ENCODE data around the gene OR5M11. TPM values are rescaled to one million over a fixed set of nuclear protein-coding genes. Genes with fewer than 3 reads are reported as not detected.
"Not testable (repeated sequence)": the region's sequence is repeated elsewhere in the genome, so short reads cannot be mapped to it uniquely, and the experiment has no call there.

The OR5M11 gene
- not detected for total RNA-seq
- long read RNA-seq = 0 reads

DNA sequence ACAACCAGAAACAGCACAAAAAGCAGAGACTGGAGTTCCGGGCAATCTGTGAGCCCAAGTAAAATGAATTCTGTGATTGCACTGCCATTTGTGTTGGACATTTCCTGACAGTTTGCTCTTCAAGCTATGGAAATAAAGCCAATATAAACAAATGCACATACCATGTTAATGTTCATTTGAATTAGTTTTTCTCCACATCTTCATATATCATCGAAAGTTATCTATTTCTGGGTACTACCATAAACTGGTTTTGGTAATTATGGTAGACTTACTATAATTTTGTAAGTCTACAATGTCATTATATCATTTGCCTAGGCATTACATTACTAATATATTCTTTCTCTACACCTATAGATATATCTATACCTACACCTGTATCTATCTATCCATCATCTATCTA is at the start of gene OR5M11:
Gene OR5M11, minus strand, starts transcription at position 101 of the 400 bp plus-strand sequence. Its CDS starts 0 bp downstream, at position 101.
- intact Hi-C loops (cut with DNase I) = no loop called here
- no peak for DNase-seq (ENCODE audit: low spot score)

DNA sequence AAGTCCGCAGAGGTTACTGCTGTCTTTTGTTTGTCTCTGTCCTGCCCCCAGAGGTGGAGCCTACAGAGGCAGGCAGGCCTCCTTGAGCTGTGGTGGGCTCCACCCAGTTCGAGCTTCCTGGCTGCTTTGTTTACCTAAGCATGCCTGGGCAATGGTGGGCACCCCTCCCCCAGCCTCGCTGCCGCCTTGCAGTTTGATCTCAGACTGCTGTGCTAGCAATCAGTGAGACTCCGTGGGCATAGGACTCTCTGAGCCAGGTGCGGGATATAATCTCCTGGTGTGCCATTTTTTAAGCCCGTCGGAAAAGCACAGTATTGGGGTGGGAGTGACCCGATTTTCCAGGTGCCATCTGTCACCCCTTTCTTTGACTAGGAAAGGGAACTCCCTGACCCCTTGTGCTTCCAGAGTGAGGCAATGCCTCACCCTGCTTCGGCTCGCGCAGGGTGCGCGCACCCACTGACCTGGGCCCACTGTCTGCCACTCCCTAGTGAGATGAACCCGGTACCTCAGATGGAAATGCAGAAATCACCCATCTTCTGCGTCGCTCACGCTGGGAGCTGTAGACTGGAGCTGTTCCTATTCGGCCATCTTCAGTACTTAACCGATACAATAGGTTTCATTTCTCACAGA is 49.1 kb upstream of the OR5M11 start:
- DNase-seq (ENCODE audit: low spot score); intact Hi-C loops (cut with DNase I): not testable (repeated sequence)

DNA sequence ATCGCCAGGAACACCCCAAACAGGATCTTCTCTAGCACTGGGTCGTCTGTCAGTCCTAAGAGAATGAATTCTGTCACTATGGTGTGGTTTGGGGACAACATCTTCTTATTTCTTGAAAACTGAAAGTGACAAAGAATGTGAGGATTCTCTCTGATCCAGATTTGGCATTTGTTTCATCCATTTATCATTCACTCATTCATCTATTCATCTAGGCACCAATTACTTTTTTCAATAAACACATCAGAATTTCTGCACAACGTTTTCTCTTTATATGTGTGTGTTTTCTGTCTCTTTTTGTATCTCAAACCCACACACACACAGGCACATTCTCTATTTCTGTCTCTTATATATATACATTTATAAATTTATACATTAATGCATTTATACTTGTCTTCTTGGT is 34.6 kb upstream of the OR5M11 start, which contains the start of gene OR5M10:
Gene OR5M10, minus strand, starts transcription at position 101 of the 400 bp plus-strand sequence. Its CDS starts 0 bp downstream, at position 101.
- intact Hi-C loops (cut with DNase I) = no loop called here
- DNase-seq (ENCODE audit: low spot score) = no peak

DNA sequence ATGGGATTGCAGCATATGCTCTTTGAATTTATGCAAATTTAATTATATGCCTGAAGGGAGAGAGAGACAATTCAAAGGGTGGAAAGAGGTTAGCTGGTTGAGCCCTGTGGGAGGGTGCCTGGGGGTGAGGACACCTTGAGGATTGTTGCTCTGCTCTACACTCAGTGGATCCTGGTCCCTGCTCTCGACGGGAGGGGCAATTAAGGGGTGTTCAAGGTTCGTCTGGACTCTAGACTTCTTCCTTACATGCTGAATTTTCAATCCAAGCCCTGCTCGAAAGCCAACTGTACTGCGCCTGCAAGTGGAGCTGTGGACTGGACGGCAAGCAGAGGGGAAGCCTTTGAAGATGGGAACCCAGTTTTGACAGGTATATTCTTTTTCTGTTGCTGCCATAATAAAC is 15.5 kb upstream of the OR5M11 start:
- DNase-seq (ENCODE audit: low spot score) = no peak
- intact Hi-C loops (cut with DNase I) = no loop called here

DNA sequence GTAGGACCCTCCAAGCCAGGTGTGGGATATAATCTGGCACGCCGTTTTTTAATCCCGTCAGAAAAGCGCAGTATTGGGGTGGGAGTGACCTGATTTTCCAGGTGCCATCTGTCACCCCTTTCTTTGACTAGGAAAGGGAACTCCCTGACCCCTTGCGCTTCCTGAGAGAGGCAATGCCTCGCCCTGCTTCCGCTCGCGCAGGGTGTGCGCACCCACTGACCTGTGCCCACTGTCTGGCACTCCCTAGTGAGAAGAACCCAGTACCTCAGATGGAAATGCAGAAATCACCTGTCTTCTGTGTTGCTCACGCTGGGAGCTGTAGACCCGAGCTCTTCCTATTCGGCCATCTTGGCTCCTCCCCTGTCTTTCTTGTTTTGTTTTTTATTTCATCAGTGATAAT is 11.6 kb upstream of the OR5M11 start:
- DNase-seq (ENCODE audit: low spot score); intact Hi-C loops (cut with DNase I): not testable (repeated sequence)

DNA sequence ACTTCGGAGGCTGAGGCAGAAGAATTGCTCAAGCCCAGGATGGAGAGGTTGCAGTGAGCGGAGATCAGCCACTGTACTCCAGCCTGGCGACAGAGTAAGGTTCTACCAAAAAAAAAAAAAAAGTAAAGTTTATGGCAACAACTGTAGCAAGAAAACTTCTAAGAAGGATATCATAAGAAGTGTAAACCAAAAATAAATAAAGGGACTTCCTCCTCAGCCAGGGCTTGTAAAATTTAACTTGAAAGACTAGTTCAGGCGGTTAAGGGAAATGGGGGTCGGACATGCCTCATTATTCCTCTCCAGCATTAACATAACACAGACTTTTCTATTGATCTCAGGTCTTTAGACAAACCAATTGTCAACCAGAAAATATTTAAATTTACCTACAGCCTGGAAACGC is 2.5 kb upstream of the OR5M11 start:
- intact Hi-C loops (cut with DNase I) = no loop called here
- DNase-seq (ENCODE audit: low spot score) = no peak

DNA sequence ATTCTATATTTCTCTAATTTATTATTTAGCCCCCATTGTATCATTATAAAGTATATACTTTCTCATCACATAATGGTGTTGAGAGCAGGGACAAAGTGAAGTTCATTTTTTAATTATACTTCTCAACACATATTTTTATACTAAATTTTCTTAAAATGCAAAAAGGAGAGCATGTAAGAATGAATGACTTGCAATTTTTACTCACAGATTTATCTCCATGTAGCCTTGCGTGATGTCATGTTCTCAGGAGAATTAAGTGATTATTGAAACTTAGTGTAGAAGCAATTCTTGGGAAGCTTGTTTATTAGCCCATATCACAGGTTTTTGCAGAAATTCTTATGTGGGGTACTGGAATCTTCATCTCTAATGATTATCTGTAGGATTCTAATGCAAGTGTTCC is 682 bp upstream of the OR5M11 start:
- intact Hi-C loops (cut with DNase I) = no loop called here
- DNase-seq (ENCODE audit: low spot score) = no peak

DNA sequence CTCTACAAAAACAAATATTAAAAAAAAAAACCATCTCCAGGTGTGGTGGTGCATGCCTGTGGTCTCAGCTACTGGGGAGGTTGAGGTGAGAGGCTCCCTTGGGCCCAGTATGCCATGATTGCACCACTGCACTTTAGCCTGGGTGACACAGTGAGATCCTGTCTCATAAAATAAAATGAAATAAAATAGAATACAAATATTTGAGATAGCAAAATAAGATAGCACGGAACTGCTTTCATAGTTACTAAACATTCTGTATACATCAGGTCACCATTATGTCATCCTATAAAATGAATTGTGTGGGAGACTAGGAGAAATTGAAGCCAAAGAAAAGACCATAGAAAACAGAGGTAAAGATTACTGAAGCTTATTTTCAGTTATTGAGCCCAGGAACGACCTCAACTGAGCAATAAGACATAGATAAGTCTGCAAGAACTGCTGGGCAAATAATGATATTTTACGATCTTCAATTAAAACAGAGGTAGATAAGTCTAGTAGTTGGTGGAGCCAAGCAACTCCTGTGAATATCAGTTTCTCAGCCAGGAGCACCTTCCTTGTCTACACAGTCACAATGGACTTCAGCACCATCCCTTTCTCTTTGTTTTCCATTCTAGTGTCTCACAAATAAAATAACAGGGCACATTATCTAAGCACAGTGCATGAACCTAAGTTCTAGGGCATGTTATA is 9.9 kb downstream of the OR5M11 start:
- intact Hi-C loops (cut with DNase I) = no loop called here
- no peak for DNase-seq (ENCODE audit: low spot score)

DNA sequence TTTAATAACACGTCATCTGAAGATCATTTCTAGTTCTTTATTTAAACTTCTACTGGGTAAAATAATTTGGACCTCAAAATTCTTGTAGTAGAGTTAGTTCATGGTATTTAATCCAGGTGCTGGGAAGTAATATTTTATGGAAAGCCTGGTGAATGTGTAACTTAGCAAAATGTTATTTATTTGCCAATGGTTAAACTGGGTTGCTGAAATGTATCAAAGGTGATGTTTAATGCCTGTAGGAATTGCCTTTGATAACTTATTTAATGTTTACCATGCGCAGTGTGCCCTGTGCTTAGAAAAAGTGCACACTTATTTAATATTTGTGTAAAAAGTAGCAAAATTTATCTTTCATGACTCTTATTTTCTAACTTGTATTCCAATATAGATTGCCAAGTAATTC is 11.2 kb downstream of the OR5M11 start:
- intact Hi-C loops (cut with DNase I) = no loop called here
- DNase-seq (ENCODE audit: low spot score) = no peak

DNA sequence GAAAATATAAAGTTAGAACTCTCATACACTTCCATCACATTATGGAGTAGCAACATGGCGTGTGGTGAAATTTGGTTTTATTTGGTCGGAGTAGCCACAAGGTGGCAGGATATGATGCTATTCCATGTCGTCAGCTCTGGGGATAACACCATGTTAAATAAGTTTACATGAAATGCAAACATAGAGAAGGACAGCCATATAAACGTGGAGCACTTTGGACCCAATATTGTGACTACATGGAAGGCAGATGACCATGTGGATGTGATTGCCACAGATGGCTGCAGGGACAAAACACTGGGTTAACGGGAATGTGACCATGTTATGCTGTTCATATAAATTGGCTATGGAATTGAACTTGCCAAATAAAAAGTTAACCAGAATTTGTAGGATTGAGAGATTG is 21.0 kb downstream of the OR5M11 start:
- intact Hi-C loops (cut with DNase I) = no loop called here
- no peak for DNase-seq (ENCODE audit: low spot score)

DNA sequence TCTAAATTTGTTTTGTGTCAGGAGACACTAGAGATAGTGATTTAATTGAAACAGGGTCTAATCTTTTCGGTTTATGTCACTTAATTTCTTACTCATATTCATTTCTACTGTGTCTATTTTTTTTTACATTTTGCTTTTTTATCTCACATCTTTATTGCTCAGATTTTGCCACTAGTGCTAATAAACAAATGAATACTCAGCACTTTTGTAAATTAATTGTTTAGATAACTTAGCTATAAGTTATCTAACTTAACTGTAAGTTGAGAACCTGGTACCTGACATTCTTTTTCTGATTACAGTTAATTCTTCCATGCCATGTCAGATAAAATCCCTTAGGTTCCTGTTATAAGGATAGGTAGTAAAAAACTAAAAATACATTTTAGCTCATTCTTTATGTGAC is 29.8 kb downstream of the OR5M11 start:
- DNase-seq (ENCODE audit: low spot score) = no peak
- intact Hi-C loops (cut with DNase I) = no loop called here

DNA sequence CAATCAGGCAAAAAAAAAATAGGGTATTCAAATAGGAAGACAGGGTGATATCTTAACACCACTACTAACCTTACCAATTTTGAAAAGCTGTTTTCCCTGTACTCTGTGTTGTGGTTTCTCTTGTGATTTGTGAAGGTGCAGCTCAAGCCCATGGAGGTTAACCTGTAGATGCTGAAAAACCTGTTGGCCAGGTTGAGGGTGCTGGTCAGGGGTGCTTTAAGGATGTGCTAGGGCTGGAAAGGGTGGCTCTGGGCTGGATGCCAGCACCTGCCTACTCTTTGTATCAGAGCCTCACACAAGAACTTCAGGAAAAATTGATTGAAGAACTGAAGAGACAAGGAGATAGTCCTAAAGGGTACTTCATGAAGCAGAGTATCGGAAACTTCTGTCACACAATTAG is 33.6 kb downstream of the OR5M11 start:
- no peak for DNase-seq (ENCODE audit: low spot score)
- intact Hi-C loops (cut with DNase I) = no loop called here

DNA sequence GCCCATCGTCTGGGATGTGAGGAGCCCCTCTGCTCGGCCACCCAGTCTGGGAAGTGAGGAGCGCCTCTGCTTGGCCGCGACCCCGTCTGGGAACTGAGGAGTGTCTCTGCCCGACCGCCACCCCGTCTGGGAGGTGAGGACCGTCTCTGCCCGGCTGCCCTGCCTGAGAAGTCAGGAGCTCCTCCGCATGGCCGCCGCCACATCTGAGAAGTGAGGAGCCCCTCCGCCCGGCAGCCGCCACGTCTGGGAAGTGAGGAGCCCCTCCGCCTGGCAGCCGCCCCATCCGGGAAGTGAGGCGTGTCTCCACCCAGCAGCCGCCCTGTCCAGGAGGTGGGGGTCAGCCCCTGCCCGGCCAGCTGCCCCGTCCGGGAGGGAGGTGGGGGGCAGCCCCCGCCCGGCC is 46.0 kb downstream of the OR5M11 start:
- no peak for DNase-seq (ENCODE audit: low spot score)

DNA sequence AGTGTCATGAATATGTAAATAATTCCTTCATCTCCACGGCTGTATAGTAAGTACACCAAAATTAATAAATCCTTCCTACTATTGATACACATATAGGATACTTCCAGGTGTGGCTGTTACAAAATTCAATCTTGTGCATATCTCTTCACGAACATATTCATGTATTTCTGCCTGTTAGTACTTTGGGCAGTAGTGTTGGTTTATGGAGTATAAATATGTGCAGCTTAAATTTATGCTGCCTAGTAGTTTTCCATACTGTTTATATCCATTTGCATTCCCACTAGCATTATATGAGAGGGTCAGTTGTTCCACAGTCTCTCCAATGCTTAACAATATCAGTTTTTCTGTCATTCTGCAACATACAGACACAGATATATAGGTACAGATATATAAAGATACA is 47.9 kb downstream of the OR5M11 start:
- intact Hi-C loops (cut with DNase I) = no loop called here
- no peak for DNase-seq (ENCODE audit: low spot score)

More for the DNA sequence above, 46.0 kb downstream of the OR5M11 start:
- intact Hi-C loops (cut with DNase I) = no loop called here

Other genes with a start within 250 kb of the OR5M11 start
- not detected for gene OR8K3, start 228.1 kb downstream of the OR5M11 start, total RNA-seq
- not detected for gene OR8K1, start 197.2 kb downstream of the OR5M11 start, total RNA-seq
- gene OR8J1, start 189.0 kb downstream of the OR5M11 start, total RNA-seq = not detected
- gene OR8U1, start 167.6 kb downstream of the OR5M11 start, total RNA-seq = not detected
- gene OR5AL1, start 130.6 kb downstream of the OR5M11 start, total RNA-seq = not detected
- not detected for gene OR5M3, start 69.9 kb downstream of the OR5M11 start, total RNA-seq
- gene OR5M8, start 51.9 kb downstream of the OR5M11 start, total RNA-seq = not detected
- gene OR5M10, start 34.5 kb upstream of the OR5M11 start, total RNA-seq = not detected
- not detected for gene OR5M1, start 71.6 kb upstream of the OR5M11 start, total RNA-seq
- gene OR5AP2, start 99.2 kb upstream of the OR5M11 start, total RNA-seq = not detected
- gene OR5AR1, start 120.4 kb upstream of the OR5M11 start, total RNA-seq = not detected
- not detected for gene OR9G1, start 155.8 kb upstream of the OR5M11 start, total RNA-seq
- not detected for gene OR9G4, start 205.4 kb upstream of the OR5M11 start, total RNA-seq

All from cardiac septum (tissue), 1 donor.